Heart right ventricle (tissue), 16 donors: Measurements from ENCODE around the gene LPCAT4. TPM values are rescaled to one million over a fixed set of nuclear protein-coding genes. Genes with fewer than 3 reads are reported as not detected.
A peak's percentile ranks its signal among the peaks of the same experiment; 100 is the strongest.
"Not testable (repeated sequence)": the region's sequence is repeated elsewhere in the genome, so short reads cannot be mapped to it uniquely, and the experiment has no call there.

Experiments used
- ATAC-seq, 8 donors: fragments of 200-7000 bp; cut with Tn5 transposase; one replicate each; pipeline ENCODE4 v1.9.1; 2020; ENCODE audit warnings: mild to moderate bottlenecking in 8 of 8, moderate library complexity in 8 of 8, moderate number of reproducible peaks in 1 of 8
- DNase-seq, 2 donors: peaks; one replicate each; pipeline ENCODE4 v3.0.0-alpha.2; 2020
- H3K27ac ChIP-seq, 10 donors: fragments of 200-600 bp; sonication (generic) in 2 of 10; one replicate each; pipeline versions ENCODE4 v1.5.0 to v1.8.0; 2020 to 2022; ENCODE audit warnings: mild to moderate bottlenecking in 3 of 10
- H3K27me3 ChIP-seq, 7 donors: fragments of 200-600 bp; one replicate each; pipeline ENCODE4 v1.8.0; 2021 to 2022; ENCODE audit warnings: mild to moderate bottlenecking in 2 of 7
- H3K36me3 ChIP-seq, 9 donors: fragments of 200-600 bp; sonication (generic) in 1 of 9; one replicate each; pipeline versions ENCODE4 v1.5.0 to v1.8.0; 2020 to 2022; ENCODE audit warnings: mild to moderate bottlenecking in 2 of 9
- H3K4me1 ChIP-seq, 9 donors: fragments of 200-600 bp; sonication (generic) in 1 of 9; one replicate each; pipeline versions ENCODE4 v1.5.0 to v1.8.0; 2020 to 2022; ENCODE audit warnings: mild to moderate bottlenecking in 4 of 9
- H3K4me3 ChIP-seq, 10 donors: fragments of 200-600 bp; sonication (generic) in 2 of 10; one replicate each; pipeline versions ENCODE4 v1.5.0 to v1.8.0; 2020 to 2022; ENCODE audit warnings: mild to moderate bottlenecking in 7 of 10, moderate library complexity in 2 of 10
- H3K9me3 ChIP-seq, 11 donors: fragments of 200-600 bp in 10 of 11; sonication (generic) in 2 of 11; one replicate each; pipeline versions ENCODE4 v1.5.0 to v1.8.0; 2013 to 2022; ENCODE audit warnings: mild to moderate bottlenecking in 2 of 11, control low read depth in 1 of 11, moderate library complexity in 1 of 11
- CTCF ChIP-seq, 9 donors: fragments of 200-600 bp; sonication (generic) in 2 of 9; IDR thresholded peaks; one replicate each; pipeline versions ENCODE4 v1.5.0 to v1.8.0; 2021 to 2022; ENCODE audit warnings: antibody characterized with exemption in 9 of 9, mild to moderate bottlenecking in 5 of 9, moderate library complexity in 1 of 9
- WGBS, 2 donors: extraction: QIAGEN DNeasy Blood & Tissue Kit; methylation state at CpG; one replicate each; pipeline ENCODE4 v1.1.7; 2013; ENCODE audit warnings: inconsistent platforms in 1 of 2; 5-methylcytosine and 5-hydroxymethylcytosine counted together
- intact Hi-C, 10 donors: fragments of 100-400 bp; cut with DNase I; formaldehyde crosslinking; loops; one replicate each; pipeline versions ENCODE4 v1.11.1 to v1.14.2; 2022
- polyA plus RNA-seq, 2 donors: library from polyadenylated mRNA; stranded (reverse); fragments of 200-250 nt; gene quantifications; one replicate each; pipeline ENCODE4 v1.2.3, GENCODE V29; 2013
- total RNA-seq, 10 donors: library from RNA; stranded (reverse); fragmentation: NEBNext Ultra II Directional in 3 of 10; extraction: Animal tissue kit (Norgen Biotek cat#: 25700) in 3 of 10; gene quantifications; one replicate each; pipeline versions ENCODE4 v1.2.1 to v1.2.4, GENCODE V29; 2021 to 2023
- donor health status: Arrhythmogenic right ventricular cardiomyopathy.
- donor health status: ischemic (EF 13 %, LVEDD 7.1; RV severe dilation, severe dysfunction).
- donor health status: healthy with polysubstance abuse.
- donor health status: DM: no; HTN: yes; CAD: no.
- donor health status: DM: no; HTN: no; CAD: no.
- donor health status: ischemic (EF 25% LVEDD 6.9; RV normal size, moderate dysfunction).
- donor health status: ischemic (EF 25% LVEDD 5.7; RV mildly dilated, moderate dysfunction).
- donor health status: healthy.
- donor health status: DM: yes; HTN: yes; CAD: no.
- donor health status: Ischemic cardiomyopathy.
- donor health status: ischemic (EF 35%, LVEDD 5.7; RV mildly dilated, moderate dysfunction).
- donor health status: nonischemic (EF 11% LVEDD 7.7; RV severe dilation, severe dysfunction).
- donor health status: DM: yes; HTN: yes; CAD: no.
- donor health status: PGD.
- donor health status: ischemic (EF 29% LVEDD 5.4; RV normal size, mild dysfunction).
- donor health status: nonischemic (EF 23%, LVEDD 6.1; RV moderate dilation, normal function).

The LPCAT4 gene
- total and polyA plus RNA-seq, 12 donors = 15.1 to 110 (median 50.6) TPM

GRCh38 chr15:34349769-34350168, 17.2 kb downstream of the LPCAT4 start:
- TF ChIP-seq CTCF (IDR thresholded peaks at IDR 0.05) = no peak
- DNase-seq = no peak
- Histone ChIP-seq H3K4me3 (no peak overlapping the region), H3K9me3 (no peaks in the 10 kb centered on the region), H3K27ac (no peak overlapping the region), H3K27me3 (no peaks in the 10 kb centered on the region), H3K36me3 (peaks cover 0 to 9% (median 0%) of the 10 kb centered on the region in 9 donors), H3K4me1 (no peaks in the 10 kb centered on the region)
- WGBS, 2 donors = 85 to 90% methylated on average over 4 of the region's 4 CpGs
- ATAC-seq = no peak
- intact Hi-C loops = loop anchor here in 1 of 10 donors (10.0 kb wide), 1 partner anchor 235 kb away; the partner anchor contains the start of gene GOLGA8B

- DNase-seq = no peak
- no peaks in the 10 kb centered on the region for H3K27me3 ChIP-seq
- no peaks in the 10 kb centered on the region for H3K4me1 ChIP-seq
- no peak overlapping the region for H3K27ac ChIP-seq
- no peak for TF ChIP-seq CTCF (IDR thresholded peaks at IDR 0.05)
- no peaks in the 10 kb centered on the region for H3K9me3 ChIP-seq
- WGBS, 2 donors = 25 to 41% methylated on average over 1 of the region's 1 CpG
- no peak overlapping the region for H3K4me3 ChIP-seq
- no peak for ATAC-seq
- no peaks in the 10 kb centered on the region for H3K36me3 ChIP-seq
- intact Hi-C loops = loop anchor here in 1 of 10 donors (10.0 kb wide), 1 partner anchor 236 kb away; the partner anchor contains the start of gene GOLGA8B
These were observed 18.2 kb downstream of the LPCAT4 start for GRCh38 chr15:34348735-34349300.

GRCh38 chr15:34347951-34348638, 18.9 kb downstream of the LPCAT4 start:
- no peaks in the 10 kb centered on the region for H3K9me3 ChIP-seq
- DNase-seq = no peak
- H3K27ac ChIP-seq = peak overlapping the region in 1 of 10 donors; percentile 7
- no peaks in the 10 kb centered on the region for H3K36me3 ChIP-seq
- peak in 1 of 8 donors; percentile 21 for ATAC-seq
- TF ChIP-seq CTCF (IDR thresholded peaks at IDR 0.05) = no peak
- intact Hi-C loops = loop anchor here in 1 of 10 donors (10.0 kb wide), 1 partner anchor 237 kb away; the partner anchor contains the start of gene GOLGA8B
- 77 to 84% methylated on average over 13 of the region's 13 CpGs for WGBS, 2 donors
- no peaks in the 10 kb centered on the region for H3K27me3 ChIP-seq
- H3K4me1 ChIP-seq = peaks cover 0 to 3% (median 0%) of the 10 kb centered on the region in 9 donors
- H3K4me3 ChIP-seq = no peak overlapping the region

- Histone ChIP-seq H3K4me3 (peak within 1 kb of the TSS; percentile 56 to 92 (median 76)), H3K9me3 (no peaks in the 10 kb centered on the region), H3K27ac (peak within 1 kb of the TSS; percentile 14 to 94 (median 92)), H3K27me3 (no peaks in the 10 kb centered on the region), H3K4me1 (peaks cover 0 to 45% (median 19%) of the 10 kb centered on the region in 9 donors), H3K36me3 (peaks cover 0 to 35% (median 5%) of the 10 kb centered on the region in 9 donors)
- DNase-seq (peak; percentile 92 to 93), ATAC-seq (peak; percentile 91 to 97 (median 96))
- peak; percentile 92 to 97 (median 96) for TF ChIP-seq CTCF (IDR thresholded peaks at IDR 0.05)
- intact Hi-C loops = loop anchor here in 6 of 10 donors (1.0 to 10.0 kb wide), 5 partner anchors 24 to 242 kb away; partner anchors contain the start of genes LPCAT4 (in 6 of the 6), EMC4 (in 2 of the 6) and GOLGA8B (in 1 of the 6)
- 1 to 2% methylated on average over 38 of the region's 38 CpGs for WGBS, 2 donors
These were observed 24.0 kb downstream of the LPCAT4 start, which contains the start of the genes NOP10 and NUTM1 for GRCh38 chr15:34342737-34343575. NOP10 (minus strand) TSS chr15:34343136; CDS start chr15:34343073, 63 bp downstream. NUTM1 (plus strand) TSS chr15:34343315; CDS start chr15:34343697, 382 bp downstream.

GRCh38 chr15:34342213-34342736, 24.7 kb downstream of the LPCAT4 start:
- intact Hi-C loops = loop anchor here in 5 of 10 donors (2.0 to 10.0 kb wide), 4 partner anchors 25 to 243 kb away; partner anchors contain the start of genes LPCAT4 (in 3 of the 5), EMC4 (in 2 of the 5) and GOLGA8B (in 1 of the 5)

More at GRCh38 chr15:34342213-34342736, 24.7 kb downstream of the LPCAT4 start:
- peak overlapping the region; percentile 56 to 92 (median 76) for H3K4me3 ChIP-seq
- H3K9me3 ChIP-seq, H3K27me3 ChIP-seq, DNase-seq: not testable (repeated sequence)
- H3K27ac ChIP-seq = peak overlapping the region; percentile 14 to 94 (median 92)
- peak in 3 of 8 donors; percentile 1 to 10 (median 7) for ATAC-seq
- peaks cover 0 to 45% (median 19%) of the 10 kb centered on the region in 9 donors for H3K4me1 ChIP-seq
- peaks cover 0 to 35% (median 5%) of the 10 kb centered on the region in 9 donors for H3K36me3 ChIP-seq
- 42 to 43% methylated on average over 26 of the region's 26 CpGs for WGBS, 2 donors
